B cell (primary cell): ENCODE data around the gene KCNK7. TPM values are rescaled to one million over a fixed set of nuclear protein-coding genes. Genes with fewer than 3 reads are reported as not detected.

Experiments used
- ATAC-seq: fragments of 200-7000 bp; cut with Tn5 transposase; one replicate; pipeline ENCODE4 v1.10.0; 2021; ENCODE audit warnings: low read depth, mild to moderate bottlenecking, moderate number of reproducible peaks, moderate library complexity
- CTCF ChIA-PET: fragments of 350-600 bp; sonication (Branson Sonifier 250); formaldehyde crosslinking; loops from one replicate; lab custom pipeline; 2021; ENCODE audit warnings: antibody characterized with exemption, inconsistent platforms; lab: Charles Lee
- POLR2A ChIA-PET: fragments of 350-600 bp; sonication (Branson Sonifier 250); formaldehyde crosslinking; loops from one replicate; lab custom pipeline; 2021; ENCODE audit warnings: antibody characterized with exemption; lab: Charles Lee
- DNase-seq: peaks from one replicate; pipeline ENCODE4 v3.0.0; 2013
- H2AFZ ChIP-seq: 2 replicates; pipeline ENCODE4 v1.6.1; 2012; ENCODE audit warnings: mild to moderate bottlenecking, low read depth, low read length; ENCODE audit not compliant: insufficient read depth, poor library complexity, severe bottlenecking
- H3K27ac ChIP-seq, 2 donors: 1 replicate in 1 of 2; 2 replicates in 1 of 2; pipeline ENCODE4 v1.5.1; 2012 to 2013; ENCODE audit warnings: low read length in 2 of 2, mild to moderate bottlenecking in 2 of 2, moderate library complexity in 1 of 2
- H3K27me3 ChIP-seq, 4 experiments: fragments of 200-600 bp in 1 of 4; sonication (generic) in 1 of 4; replicated peaks in 1 of 4; 1 replicate in 2 of 4; 2 replicates in 2 of 4; pipeline versions ENCODE4 v1.6.1 to v1.7.0; 2013 to 2016; ENCODE audit warnings: low read length in 3 of 4, mild to moderate bottlenecking in 2 of 4, mixed read lengths in 1 of 4, moderate library complexity in 1 of 4; ENCODE audit not compliant: insufficient read depth in 4 of 4, control insufficient read depth in 3 of 4; ENCODE audit errors: control extremely low read depth in 1 of 4
- H3K36me3 ChIP-seq, 2 experiments: replicated peaks in 1 of 2; 1 replicate in 1 of 2; 2 replicates in 1 of 2; pipeline versions ENCODE4 v1.6.1 to v1.7.1; 2013; ENCODE audit warnings: low read length in 1 of 2; ENCODE audit not compliant: insufficient read depth in 2 of 2, control insufficient read depth in 1 of 2; ENCODE audit errors: control extremely low read depth in 1 of 2, extremely low read depth in 1 of 2
- H3K4me1 ChIP-seq, 2 donors: fragments of 200-600 bp in 1 of 2; sonication (generic) in 1 of 2; 1 replicate in 1 of 2; 2 replicates in 1 of 2; pipeline versions ENCODE4 v1.5.1 to v1.6.1; 2013 to 2017; ENCODE audit warnings: low read length in 2 of 2; ENCODE audit not compliant: control insufficient read depth in 2 of 2, insufficient read depth in 2 of 2
- H3K4me2 ChIP-seq: replicated peaks from 2 replicates; pipeline ENCODE3; 2012; ENCODE audit warnings: mild to moderate bottlenecking, low read depth, low read length; ENCODE audit not compliant: poor library complexity, severe bottlenecking
- H3K4me3 ChIP-seq, 5 experiments: fragments of 200-600 bp in 1 of 5; sonication (generic) in 1 of 5; 1 replicate in 3 of 5; 2 replicates in 2 of 5; pipeline versions ENCODE4 v1.5.1 to v1.7.0; 2011 to 2016; ENCODE audit warnings: low read length in 4 of 5, mild to moderate bottlenecking in 4 of 5, low read depth in 2 of 5, control low read depth in 1 of 5, moderate library complexity in 1 of 5; ENCODE audit not compliant: insufficient read depth in 1 of 5; ENCODE audit errors: control extremely low read depth in 1 of 5, extremely low read depth in 1 of 5
- H3K79me2 ChIP-seq: fragments of 200-600 bp; sonication (generic); one replicate; pipeline ENCODE4 v1.6.0; 2016; ENCODE audit warnings: low read length; ENCODE audit not compliant: control insufficient read depth, insufficient read depth
- H3K9ac ChIP-seq: fragments of 200-600 bp; sonication (generic); 2 replicates; pipeline ENCODE4 v1.6.1; 2017; ENCODE audit warnings: mild to moderate bottlenecking, low read length, moderate library complexity
- H3K9me3 ChIP-seq, 3 donors: one replicate each; pipeline versions ENCODE4 v1.6.1 to v1.7.1; 2013; ENCODE audit warnings: low read length in 2 of 3; ENCODE audit not compliant: control insufficient read depth in 2 of 3, insufficient read depth in 1 of 3; ENCODE audit errors: control extremely low read depth in 1 of 3
- H4K20me1 ChIP-seq: 2 replicates; pipeline ENCODE4 v1.6.0; 2012; ENCODE audit warnings: mild to moderate bottlenecking, low read length; ENCODE audit not compliant: insufficient read depth, control insufficient read depth, poor library complexity, severe bottlenecking
- H3K27ac Mint-ChIP-seq: one replicate; pipeline ENCODE4 v1.8.0; 2021; ENCODE audit warnings: mixed read lengths
- H3K27me3 Mint-ChIP-seq: one replicate; pipeline ENCODE4 v1.8.0; 2021; ENCODE audit warnings: mixed read lengths
- H3K4me1 Mint-ChIP-seq: one replicate; pipeline ENCODE4 v1.8.0; 2021; ENCODE audit warnings: mixed read lengths
- H3K4me3 Mint-ChIP-seq: one replicate; pipeline ENCODE4 v1.8.0; 2021; ENCODE audit warnings: mixed read lengths
- H3K9me3 Mint-ChIP-seq: one replicate; pipeline ENCODE4 v1.8.0; 2022; ENCODE audit warnings: mixed read lengths; ENCODE audit not compliant: insufficient read depth
- EZH2 ChIP-seq: IDR thresholded peaks from 2 replicates; pipeline ENCODE4 v1.6.1; 2012; ENCODE audit warnings: borderline replicate concordance, low read depth, mild to moderate bottlenecking, moderate library complexity, low read length; ENCODE audit not compliant: insufficient read depth, poor library complexity, severe bottlenecking
- WGBS: methylation state at CpG from one replicate; pipeline ENCODE4 v1.1.5; 2013; ENCODE audit warnings: missing lambda C conversion rate; ENCODE audit not compliant: insufficient coverage; 5-methylcytosine and 5-hydroxymethylcytosine counted together
- intact Hi-C: fragments of 100-400 bp; cut with micrococcal nuclease; formaldehyde crosslinking; loops from one replicate; pipeline ENCODE4 v1.10.0; 2022
- polyA plus RNA-seq: library from polyadenylated mRNA; depleted of rRNA; stranded (reverse); fragments of >200 nt; gene quantifications from 2 replicates; pipeline ENCODE4 v1.2.3, GENCODE V29; 2012
- total RNA-seq, 2 donors: library from RNA; stranded (reverse); fragments of 120-200 nt in 1 of 2; gene quantifications; 1 replicate in 1 of 2; 2 replicates in 1 of 2; pipeline versions ENCODE4 v1.2.3 to v1.2.4, GENCODE V29; 2013 to 2022
- TF ChIP-seq, protein P1 (sequence below): fragments of 200-600 bp; IDR thresholded peaks from one replicate; pipeline ENCODE4 v1.8.0; 2022; ENCODE audit warnings: antibody characterized with exemption, mild to moderate bottlenecking

KCNK7 gene
- total and polyA plus RNA-seq, 2 donors (not counting 1 experiment from before 2014, with no cell fraction given): 2.2 to 3.5 TPM

DNA sequence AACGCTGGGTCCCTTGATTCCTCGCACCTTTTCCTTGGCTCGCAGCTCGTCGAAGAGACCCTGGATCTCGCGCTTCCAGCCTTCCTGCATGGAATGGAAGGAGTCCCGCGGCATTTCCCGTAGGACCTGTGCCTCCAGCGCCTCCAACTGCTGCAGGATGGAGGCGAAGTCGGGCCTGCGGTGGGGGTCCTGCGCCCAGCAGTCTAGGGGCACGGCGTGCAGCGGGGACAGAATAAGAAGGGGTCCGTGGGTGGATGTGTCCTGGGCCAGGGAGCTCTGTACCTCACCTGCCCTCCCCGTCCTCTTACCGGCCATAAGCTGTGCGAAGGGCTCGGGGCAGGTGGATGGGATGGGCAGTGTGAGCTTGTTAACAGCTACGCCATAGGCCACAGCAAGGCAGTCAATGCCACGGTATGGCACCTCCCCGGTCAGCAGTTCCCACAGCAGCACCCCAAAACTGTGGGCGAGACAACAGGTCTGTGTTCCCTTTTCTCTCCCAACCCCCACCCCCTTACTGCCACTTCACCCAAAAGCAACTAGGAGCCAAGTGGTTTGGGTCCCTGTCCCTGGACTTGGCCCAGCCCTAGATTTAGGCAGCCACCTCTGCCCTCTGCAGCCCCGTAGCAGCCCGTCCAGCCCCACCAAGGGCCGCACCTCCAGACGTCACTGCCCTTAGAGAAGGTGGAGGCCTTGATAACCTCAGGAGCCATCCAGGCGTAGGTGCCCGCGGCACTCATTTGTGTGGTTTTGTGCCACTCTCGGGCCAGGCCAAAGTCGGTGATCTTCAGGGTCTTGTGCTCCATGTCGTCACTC, 12.2 kb upstream of the KCNK7 start:
- Histone ChIP-seq H3K9me3 (peaks cover 0 to 7% (median 0%) of the 10 kb centered on the region in 3 donors), H3K27me3 (no peaks in the 10 kb centered on the region), H2AFZ (no peak overlapping the region), H3K4me3 (no peak overlapping the region), H3K27ac (no peak overlapping the region), H3K36me3 (peaks cover 1 to 74% of the 10 kb centered on the region in 2 experiments), H4K20me1 (peaks cover 41% of the 10 kb centered on the region), H3K9ac (no peak overlapping the region), H3K4me1 (peaks cover 32 to 34% of the 10 kb centered on the region in 2 donors), H3K4me2 (no peak overlapping the region), H3K79me2 (peaks cover 32% of the 10 kb centered on the region)
- Mint-ChIP-seq H3K27me3 (no peaks in the 10 kb centered on the region), H3K4me1 (peaks cover 45% of the 10 kb centered on the region), H3K9me3 (no peaks in the 10 kb centered on the region), H3K27ac (no peak overlapping the region), H3K4me3 (no peak overlapping the region)
- whole genome bisulfite sequencing: 97% methylated on average over 36 of the region's 37 CpGs
- ChIA-PET POLR2A (interaction anchor here (0.7 kb wide), 1 partner anchor 438 kb away, joined by 3 read pairs; no protein-coding TSS in a partner anchor), CTCF (interaction anchor here (1.2 kb wide), 1 partner anchor 14 kb away, joined by 5 read pairs; no protein-coding TSS in a partner anchor)
- intact Hi-C loops: no loop called here
- DNase-seq (no peak), ATAC-seq (no peak)
- TF ChIP-seq, protein P1, sequence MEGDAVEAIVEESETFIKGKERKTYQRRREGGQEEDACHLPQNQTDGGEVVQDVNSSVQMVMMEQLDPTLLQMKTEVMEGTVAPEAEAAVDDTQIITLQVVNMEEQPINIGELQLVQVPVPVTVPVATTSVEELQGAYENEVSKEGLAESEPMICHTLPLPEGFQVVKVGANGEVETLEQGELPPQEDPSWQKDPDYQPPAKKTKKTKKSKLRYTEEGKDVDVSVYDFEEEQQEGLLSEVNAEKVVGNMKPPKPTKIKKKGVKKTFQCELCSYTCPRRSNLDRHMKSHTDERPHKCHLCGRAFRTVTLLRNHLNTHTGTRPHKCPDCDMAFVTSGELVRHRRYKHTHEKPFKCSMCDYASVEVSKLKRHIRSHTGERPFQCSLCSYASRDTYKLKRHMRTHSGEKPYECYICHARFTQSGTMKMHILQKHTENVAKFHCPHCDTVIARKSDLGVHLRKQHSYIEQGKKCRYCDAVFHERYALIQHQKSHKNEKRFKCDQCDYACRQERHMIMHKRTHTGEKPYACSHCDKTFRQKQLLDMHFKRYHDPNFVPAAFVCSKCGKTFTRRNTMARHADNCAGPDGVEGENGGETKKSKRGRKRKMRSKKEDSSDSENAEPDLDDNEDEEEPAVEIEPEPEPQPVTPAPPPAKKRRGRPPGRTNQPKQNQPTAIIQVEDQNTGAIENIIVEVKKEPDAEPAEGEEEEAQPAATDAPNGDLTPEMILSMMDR: no peak
- no peak for TF ChIP-seq EZH2
